HepG2 (cell line): ENCODE results near the gene KLF16. TPM values are rescaled to one million over a fixed set of nuclear protein-coding genes. Genes with fewer than 3 reads are reported as not detected.

ENCODE experiments used
- ATAC-seq: fragments of 200-7000 bp; cut with Tn5 transposase; 3 replicates; pipeline ENCODE4 v1.9.1; 2020; ENCODE audit warnings: mild to moderate bottlenecking, moderate library complexity
- BruUV-seq: library from RNA; stranded (reverse); fragments of 400-500 nt; replicated peaks from 2 replicates; lab custom pipeline; 2021; lab: Mats Ljungman, UMichigan
- CTCF ChIA-PET: fragments of 300-600 bp; formaldehyde crosslinking; extraction: SDS; loops from one replicate; lab custom pipeline; 2021; ENCODE audit warnings: low total read pairs, inconsistent platforms, low intra/inter-chr PET ratio; lab: Yijun Ruan, JAX
- POLR2A ChIA-PET: fragments of 350-600 bp; sonication (Branson Sonifier 250); formaldehyde crosslinking; loops from one replicate; lab custom pipeline; 2020; ENCODE audit warnings: antibody characterized with exemption, inconsistent platforms; lab: Yijun Ruan, JAX
- DNase-seq: peaks from one replicate; pipeline ENCODE4 v3.0.0-alpha.2; 2015; ENCODE audit warnings: low spot score
- FAIRE-seq: peaks from 3 replicates; lab custom pipeline; 2011; peaks lifted over from hg19 to GRCh38; lab: Jason Lieb, UNC
- H2AFZ ChIP-seq: one replicate; pipeline ENCODE4 v1.6.1; 2011; ENCODE audit warnings: low read length, inconsistent platforms
- H3K27ac ChIP-seq: fragments of 300-600 bp; 3 replicates; pipeline ENCODE4 v1.8.0; 2011; ENCODE audit warnings: mixed run types, mild to moderate bottlenecking, mixed read lengths, low read length, inconsistent platforms; ENCODE audit not compliant: insufficient read depth; ENCODE audit errors: extremely low read length
- H3K27me3 ChIP-seq, 2 experiments: fragments of 200-600 bp in 1 of 2; 2 replicates in 1 of 2; 3 replicates in 1 of 2; pipeline versions ENCODE4 v1.6.0 to v1.8.0; 2011; ENCODE audit warnings: low read length in 2 of 2, mild to moderate bottlenecking in 2 of 2, moderate library complexity in 2 of 2, inconsistent platforms in 1 of 2; ENCODE audit not compliant: insufficient read depth in 2 of 2, control insufficient read depth in 1 of 2
- H3K36me3 ChIP-seq, 2 experiments: fragments of 200-600 bp in 1 of 2; replicated peaks in 1 of 2; 2 replicates in 1 of 2; 3 replicates in 1 of 2; pipeline versions ENCODE4 v1.5.1 to v1.8.0; 2011; ENCODE audit warnings: low read length in 2 of 2, inconsistent platforms in 1 of 2; ENCODE audit not compliant: insufficient read depth in 2 of 2, control insufficient read depth in 1 of 2
- H3K4me1 ChIP-seq: 2 replicates; pipeline ENCODE4 v1.5.1; 2012; ENCODE audit warnings: low read length, inconsistent platforms; ENCODE audit not compliant: insufficient read depth
- H3K4me2 ChIP-seq: 2 replicates; pipeline ENCODE4 v1.6.0; 2011; ENCODE audit warnings: low read depth, low read length, inconsistent platforms
- H3K4me3 ChIP-seq, 3 experiments: fragments of 200-600 bp in 1 of 3; sonication (generic), shearing (Covaris generic) in 1 of 3; replicated peaks in 1 of 3; 2 replicates each; pipeline ENCODE4 v1.5.1; 2011 to 2016; ENCODE audit warnings: low read length in 3 of 3, inconsistent platforms in 2 of 3, low read depth in 2 of 3, mild to moderate bottlenecking in 2 of 3, control low read depth in 1 of 3, mixed read lengths in 1 of 3; ENCODE audit not compliant: insufficient read depth in 1 of 3
- H3K79me2 ChIP-seq: one replicate; pipeline ENCODE4 v1.6.1; 2011; ENCODE audit warnings: low read length, inconsistent platforms; ENCODE audit not compliant: insufficient read depth
- H3K9ac ChIP-seq: 2 replicates; pipeline ENCODE4 v1.6.0; 2011; ENCODE audit warnings: mild to moderate bottlenecking, low read depth, low read length, inconsistent platforms; ENCODE audit not compliant: insufficient read depth
- H3K9me3 ChIP-seq: 2 replicates; pipeline ENCODE4 v1.5.1; 2012; ENCODE audit warnings: mild to moderate bottlenecking, low read length
- H4K20me1 ChIP-seq: 2 replicates; pipeline ENCODE4 v1.6.0; 2011; ENCODE audit warnings: inconsistent platforms, mild to moderate bottlenecking, low read length, moderate library complexity; ENCODE audit not compliant: insufficient read depth
- FOXP4 ChIP-seq: sonication (generic); formaldehyde crosslinking; IDR thresholded peaks from 2 replicates; pipeline ENCODE4 v1.4.0; 2020; ENCODE audit warnings: missing genetic modification reagents
- IKZF5 ChIP-seq: IDR thresholded peaks from 2 replicates; pipeline ENCODE4 v1.6.1; 2018; ENCODE audit warnings: missing genetic modification reagents, mild to moderate bottlenecking, missing compliant biosample characterization
- NFIC ChIP-seq: IDR thresholded peaks from 2 replicates; pipeline ENCODE4 v1.6.1; 2012; ENCODE audit warnings: mild to moderate bottlenecking, low read length, inconsistent platforms
- ZBTB39 ChIP-seq: sonication (generic); formaldehyde crosslinking; IDR thresholded peaks from 2 replicates; pipeline ENCODE4 v1.5.0; 2020; ENCODE audit warnings: missing genetic modification reagents
- ZGPAT ChIP-seq: IDR thresholded peaks from 2 replicates; pipeline ENCODE4 v1.6.1; 2016; ENCODE audit warnings: mild to moderate bottlenecking
- ZKSCAN8 ChIP-seq: IDR thresholded peaks from 2 replicates; pipeline ENCODE4 v1.6.1; 2016; ENCODE audit warnings: borderline replicate concordance, missing genetic modification reagents, missing compliant biosample characterization
- ZNF496 ChIP-seq: sonication (generic); formaldehyde crosslinking; IDR thresholded peaks from 2 replicates; pipeline ENCODE4 v1.8.1; 2023; ENCODE audit warnings: mild to moderate bottlenecking, moderate library complexity, missing genetic modification reagents; ENCODE audit not compliant: insufficient replicate concordance
- WGBS: methylation state at CpG from one replicate; pipeline ENCODE4 v1.1.6; 2017; ENCODE audit warnings: low lambda C conversion rate; 5-methylcytosine and 5-hydroxymethylcytosine counted together
- in situ Hi-C: cut with HindIII; loops from 2 replicates; pipeline ENCODE4 v1.10.0; 2017; ENCODE audit warnings: low pct_unique_long_range_greater_than_20kb; ENCODE audit not compliant: extremely low pct_ligation_motif_present
- intact Hi-C: fragments of 100-400 bp; cut with micrococcal nuclease; formaldehyde crosslinking; loops from one replicate; pipeline ENCODE4 v1.10.0; 2022; ENCODE audit not compliant: unreplicated experiment
- polyA plus RNA-seq, 8 experiments: library from polyadenylated mRNA; depleted of rRNA in 3 of 8; stranded (reverse) in 7 of 8; unstranded in 1 of 8; fragments of >200 nt; fragmentation: Illumina TruSeq in 4 of 8; extraction: Trizol in 4 of 8; gene quantifications; 2 replicates each; pipeline versions ENCODE4 v1.2.1 to v1.2.3, GENCODE V29; 2011 to 2016; ENCODE audit warnings: low read depth in 4 of 8, missing spikeins in 1 of 8, mixed read lengths in 1 of 8; ENCODE audit not compliant: insufficient read depth in 1 of 8
- total RNA-seq, 5 experiments: library from RNA; depleted of rRNA; stranded (reverse); fragments of >200 nt; fragmentation: Illumina TruSeq; extraction: Trizol; gene quantifications; 2 replicates each; pipeline ENCODE4 v1.2.3, GENCODE V29; 2016; ENCODE audit warnings: low read depth in 1 of 5

The KLF16 gene
- total and polyA plus RNA-seq, 2 of the 13 experiments (the other 11 are each of a cell fraction or from before 2014, with no cell fraction given), result 3.5 to 6.7 TPM

- TF ChIP-seq IKZF5 (CRISPR knock-in tag), result no peak
- no peak for TF ChIP-seq NFIC
- no peak for TF ChIP-seq FOXP4 (CRISPR knock-in tag)
- no peak for TF ChIP-seq ZNF496
- no peak for TF ChIP-seq ZBTB39 (CRISPR knock-in tag)
Measured at GRCh38 chr19:1809678-1810077, 53.7 kb downstream of the KLF16 start (continued).

- Histone ChIP-seq H3K9me3 (no peaks in the 10 kb centered on the region), H3K4me3 (no peak overlapping the region), H2AFZ (no peak overlapping the region), H3K9ac (no peak overlapping the region), H3K27ac (no peak overlapping the region), H3K4me2 (no peak overlapping the region), H4K20me1 (no peaks in the 10 kb centered on the region), H3K36me3 (no peaks in the 10 kb centered on the region), H3K79me2 (no peaks in the 10 kb centered on the region), H3K27me3 (no peaks in the 10 kb centered on the region; a peak in 1 of 5 replicates), H3K4me1 (peaks cover 10% of the 10 kb centered on the region)
- CTCF ChIA-PET, result no interaction called here
- no TSS peak for BruUV-seq
- in situ Hi-C loops, result no loop called here
- intact Hi-C loops, result no loop called here
- FAIRE-seq (no peak), DNase-seq (no peak), ATAC-seq (no peak)
- POLR2A ChIA-PET, result no interaction called here
- WGBS, result no CpG with 5 or more reads among the region's 2 CpGs
- TF ChIP-seq ZGPAT (no peak), ZKSCAN8 (0 out of 2 replicates have a peak, but pooled peaks have one; percentile 76)
Measured at GRCh38 chr19:1808395-1808731, 55.0 kb downstream of the KLF16 start.
